NCI-H128 (cell line): ENCODE data around the gene PLA2G2D.
A peak's percentile ranks its signal among the peaks of the same experiment; 100 is the strongest.

Source experiments
- DNase-seq: peaks from one replicate; lab custom pipeline; 2025; ENCODE audit not compliant: unreplicated experiment; lab: John Stamatoyannopoulos, UW

Gene PLA2G2D, protein sequence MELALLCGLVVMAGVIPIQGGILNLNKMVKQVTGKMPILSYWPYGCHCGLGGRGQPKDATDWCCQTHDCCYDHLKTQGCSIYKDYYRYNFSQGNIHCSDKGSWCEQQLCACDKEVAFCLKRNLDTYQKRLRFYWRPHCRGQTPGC

DNA sequence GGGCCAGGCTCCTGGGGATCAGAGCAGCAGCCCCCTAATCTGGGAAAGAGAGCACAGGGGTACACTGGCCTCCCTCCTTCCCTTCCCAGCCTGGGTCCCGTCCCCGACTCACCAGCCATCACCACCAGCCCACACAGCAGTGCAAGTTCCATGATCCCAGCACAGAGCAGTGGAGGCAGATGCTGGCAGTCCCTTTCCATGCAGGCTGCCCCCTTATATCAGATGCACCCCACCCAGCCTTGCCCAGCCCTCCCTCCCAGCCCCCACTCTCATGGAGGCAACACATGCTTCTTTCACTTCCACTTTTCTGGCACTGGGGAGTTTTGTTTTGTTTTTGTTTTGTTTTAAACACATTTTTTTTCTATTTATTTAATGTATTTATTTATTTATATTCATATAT lies at the start of gene PLA2G2D:
Gene PLA2G2D (minus strand): TSS at position 190 of the 400 bp plus-strand sequence. CDS start 38 bp downstream, at position 152.
- DNase-seq, result no peak

DNA sequence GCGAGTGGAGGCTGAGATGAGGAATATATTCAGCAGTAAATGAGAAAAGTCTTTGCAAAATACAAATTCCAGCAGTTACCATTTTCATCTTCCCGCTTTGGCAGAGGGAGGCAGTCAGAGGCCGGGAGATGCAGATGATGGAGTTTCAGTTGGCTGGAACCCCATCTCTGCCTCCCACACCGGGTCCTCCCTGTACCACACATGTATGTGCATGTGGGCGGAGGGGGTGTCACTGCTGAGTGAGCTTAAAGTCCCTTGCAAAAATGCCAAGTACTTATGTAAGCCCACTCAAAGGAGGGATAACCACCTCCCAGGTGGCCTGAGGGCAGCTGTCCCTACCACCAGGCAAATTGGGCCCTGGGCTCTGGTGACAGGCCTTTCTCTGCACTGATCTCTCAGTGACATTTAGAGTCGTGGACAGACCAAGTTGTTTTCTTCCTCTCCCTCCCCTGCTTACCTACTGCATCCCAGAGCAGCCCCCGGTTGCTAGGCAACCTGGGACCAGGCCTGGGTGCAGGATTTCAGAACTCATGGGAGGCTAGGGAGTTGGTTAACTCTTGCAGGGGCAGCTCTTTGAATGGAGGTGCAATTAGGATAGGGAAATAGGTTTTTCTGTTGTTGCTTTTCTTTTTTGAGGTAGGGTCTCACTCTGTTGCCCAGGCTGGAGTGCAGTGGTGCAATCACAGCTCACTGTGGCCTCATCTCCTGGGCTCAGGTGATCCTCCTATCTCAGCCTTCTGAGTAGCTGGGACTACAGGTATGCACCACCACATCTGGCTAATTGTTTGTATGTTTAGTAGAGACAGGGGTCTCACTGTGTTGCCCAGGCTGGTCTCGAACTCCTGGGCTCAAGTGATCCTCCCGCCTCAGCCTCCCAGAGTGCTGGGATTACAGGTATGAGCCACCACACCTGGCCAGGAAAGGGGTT lies 49.5 kb upstream of the PLA2G2D start:
- no peak for DNase-seq

DNA sequence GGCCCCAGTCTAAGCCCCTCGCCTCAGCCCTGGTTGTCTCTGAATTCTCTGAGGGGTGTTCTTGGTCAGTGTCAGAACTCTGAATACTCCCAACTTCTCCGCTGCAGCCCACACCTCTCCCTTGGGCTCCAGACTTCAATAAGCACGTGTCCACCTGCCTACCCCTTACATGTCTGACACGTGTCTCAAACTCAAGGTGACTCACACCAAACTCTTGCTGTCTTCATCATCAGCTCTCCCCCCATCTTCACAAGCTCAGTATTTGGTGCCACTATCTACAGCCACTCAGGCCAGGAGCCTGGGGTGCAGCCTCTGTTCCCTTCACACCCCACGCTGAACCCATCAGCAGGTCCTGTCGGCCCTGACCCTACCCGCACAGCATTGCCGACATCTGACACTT lies 47.8 kb upstream of the PLA2G2D start:
- DNase-seq, result no peak

DNA sequence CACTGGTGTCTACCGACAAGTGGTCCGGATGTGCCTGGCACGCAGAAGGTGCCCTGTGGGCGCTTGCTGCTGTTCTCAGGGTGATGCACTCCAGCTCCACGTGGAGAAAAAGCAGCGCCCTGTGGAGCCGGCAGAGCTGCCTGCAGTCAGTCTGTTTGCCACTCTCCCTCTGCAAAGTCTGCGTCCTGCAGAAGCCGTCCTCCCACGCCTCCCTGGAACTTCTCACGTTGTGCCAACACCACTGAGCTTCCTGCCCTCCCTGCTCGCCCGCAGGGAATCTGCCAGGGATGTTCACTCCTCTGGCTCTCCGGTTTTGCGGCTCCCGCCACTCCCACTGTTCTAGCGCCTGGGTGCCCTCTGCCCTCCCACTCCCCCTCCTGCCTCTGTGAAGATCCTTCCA lies 46.7 kb upstream of the PLA2G2D start:
- DNase-seq, result no peak

DNA sequence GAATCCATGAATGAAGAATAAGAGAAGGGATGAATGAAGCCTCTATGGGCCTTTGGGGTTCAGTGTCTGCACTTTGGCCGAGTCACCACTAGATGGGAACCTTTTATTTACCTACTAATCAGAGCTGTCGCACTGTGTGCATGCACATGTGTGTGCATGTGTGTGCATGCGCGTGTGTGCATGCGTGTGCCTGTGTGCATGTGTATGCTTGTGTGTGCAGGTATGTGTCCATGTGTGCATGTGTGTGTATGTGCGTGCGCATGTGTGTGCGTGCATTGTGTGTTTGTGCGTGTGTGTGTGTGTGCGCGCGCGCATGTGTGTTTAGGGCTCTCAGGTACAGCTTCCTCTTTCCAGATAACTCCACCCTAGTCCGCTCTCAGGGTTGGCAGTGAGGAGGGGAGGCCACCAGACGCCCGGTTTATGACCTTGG lies 46.2 kb upstream of the PLA2G2D start:
- DNase-seq, result no peak

DNA sequence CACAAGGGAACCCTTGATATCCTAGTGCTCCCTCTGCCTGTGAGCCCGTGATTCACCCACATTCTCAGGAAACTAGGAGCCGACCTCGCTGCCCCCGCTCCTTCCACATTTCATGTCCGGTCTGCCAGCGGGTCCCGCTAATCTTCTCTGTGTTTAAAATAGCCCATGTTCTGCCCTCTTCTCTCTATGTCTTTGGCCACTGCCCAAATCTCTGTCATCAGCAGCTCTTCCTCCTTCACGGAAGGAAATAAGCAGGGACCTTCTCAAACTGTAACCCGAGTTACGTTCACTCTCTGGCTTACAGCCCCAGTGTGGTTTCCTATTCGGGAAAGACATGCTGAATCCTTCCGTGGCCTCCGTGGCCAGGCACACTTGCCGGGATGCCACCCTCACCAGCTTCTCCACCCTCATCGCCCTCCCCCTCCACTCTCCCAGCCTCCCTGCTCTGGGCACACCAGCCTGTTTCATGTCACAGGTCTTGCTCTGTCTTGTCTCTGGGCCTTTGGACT lies 45.4 kb upstream of the PLA2G2D start:
- no peak for DNase-seq

DNA sequence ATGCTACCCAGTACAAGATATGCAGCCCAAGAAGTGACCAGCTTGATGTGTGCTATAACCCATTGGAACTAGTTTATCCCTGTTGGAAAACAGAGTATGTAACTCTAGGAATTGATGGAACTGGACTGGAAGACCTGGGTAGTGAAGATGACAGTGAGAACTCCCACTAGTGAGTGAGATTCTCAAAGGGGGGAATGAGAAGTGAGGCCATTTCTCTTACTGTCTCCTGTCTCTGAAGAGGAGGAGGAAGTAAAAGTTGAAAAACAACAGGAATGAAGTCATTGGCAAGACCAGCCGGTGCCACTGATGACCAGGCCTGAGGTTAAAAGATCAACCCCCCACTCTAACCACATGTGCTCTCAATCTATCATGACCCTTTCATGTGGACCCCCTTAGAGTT lies 40.7 kb upstream of the PLA2G2D start:
- no peak for DNase-seq

DNA sequence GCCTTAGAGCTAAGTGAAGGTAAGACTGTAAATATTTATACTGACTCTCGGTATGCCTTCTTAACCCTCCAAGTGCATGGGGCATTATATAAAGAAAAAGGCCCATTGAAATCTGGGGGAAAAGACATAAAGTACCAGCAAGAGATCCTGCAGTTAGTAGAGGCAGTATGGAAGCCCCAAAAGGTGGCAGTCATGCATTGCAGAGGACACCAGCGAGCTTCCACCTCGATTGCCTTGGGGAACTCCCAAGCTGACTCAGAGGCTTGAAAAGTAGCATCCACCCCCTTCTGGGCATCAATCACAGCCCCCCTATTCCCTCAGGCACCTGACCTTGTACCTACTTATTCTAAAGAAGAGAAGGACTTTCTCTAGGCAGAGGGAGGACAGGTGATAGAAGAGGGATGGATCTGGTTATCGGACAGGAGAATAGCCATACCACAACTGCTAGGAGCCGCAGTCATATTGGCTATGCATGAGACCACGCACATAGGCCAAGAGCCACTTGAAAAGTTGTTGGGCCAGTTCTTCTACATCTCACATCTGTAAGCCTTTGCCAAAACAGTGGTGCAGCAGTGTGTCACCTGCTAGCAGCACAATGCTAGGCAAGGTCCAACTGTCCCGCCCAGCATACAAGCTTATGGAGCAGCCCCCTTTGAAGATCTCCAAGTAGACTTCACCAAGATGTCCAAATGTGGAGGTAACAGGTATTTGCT lies 39.2 kb upstream of the PLA2G2D start:
- no peak for DNase-seq

DNA sequence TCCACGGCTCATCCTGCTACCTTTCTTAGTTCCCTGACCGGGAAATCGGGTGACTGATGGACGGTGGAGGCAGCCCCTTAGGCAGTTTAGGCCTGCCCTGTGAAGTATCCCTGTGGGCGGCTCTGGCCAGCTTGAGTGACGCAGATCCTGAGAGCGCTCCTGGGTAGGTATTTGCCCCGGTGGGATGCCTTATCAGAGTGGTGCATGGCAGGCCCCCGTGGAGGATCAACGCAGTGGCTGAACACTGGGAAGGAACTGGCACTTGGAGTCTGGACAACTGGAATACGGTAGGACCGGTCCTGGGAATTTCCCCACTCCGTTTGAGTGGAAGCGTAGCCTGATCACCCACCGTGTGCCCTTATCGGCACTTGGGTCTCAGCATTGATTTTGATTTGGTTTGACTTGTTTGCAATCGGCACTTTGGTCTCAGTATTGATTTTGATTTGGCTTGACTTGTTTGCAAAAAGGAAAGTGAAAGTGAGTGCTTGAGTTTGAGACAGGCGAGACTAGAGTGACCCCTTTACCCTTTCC lies 35.0 kb upstream of the PLA2G2D start:
- no peak for DNase-seq

DNA sequence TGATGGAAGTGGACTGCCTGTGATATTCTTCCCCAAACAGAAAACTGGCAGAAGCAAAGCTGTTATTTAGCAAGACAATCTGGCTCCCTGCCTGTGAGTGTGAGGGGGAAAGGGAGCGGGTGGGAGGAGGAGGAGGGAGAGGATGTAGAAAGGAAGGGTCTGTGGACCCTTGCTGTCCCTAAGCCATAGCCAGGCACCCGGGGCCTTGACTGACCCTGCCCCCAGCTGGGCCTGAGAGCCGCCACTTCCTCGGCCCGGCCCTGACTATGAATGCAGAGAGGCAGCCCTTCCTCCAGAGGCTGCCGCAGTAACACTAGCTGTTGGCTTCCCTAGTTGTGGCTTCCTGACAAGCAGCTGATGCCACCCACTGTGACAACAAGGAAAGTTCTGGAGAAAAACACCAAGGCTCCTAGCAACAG lies 33.7 kb upstream of the PLA2G2D start:
- DNase-seq, result no peak

DNA sequence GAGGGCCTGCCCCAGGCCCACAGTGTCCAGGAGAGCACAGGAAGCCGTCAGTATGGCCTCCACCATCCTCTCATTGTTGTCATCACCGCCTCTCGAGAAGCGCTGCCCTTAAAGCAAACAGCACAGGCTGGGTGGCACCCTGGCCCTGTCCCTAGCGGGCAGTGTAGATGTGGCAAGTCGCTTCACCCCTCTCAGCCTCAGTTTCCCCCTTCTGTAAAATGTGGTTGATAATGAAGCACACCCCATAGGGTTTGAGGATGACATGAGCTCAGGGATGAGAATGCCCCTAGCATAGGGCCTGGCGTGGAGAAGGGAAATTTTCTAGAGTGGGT lies 33.2 kb upstream of the PLA2G2D start:
- no peak for DNase-seq

DNA sequence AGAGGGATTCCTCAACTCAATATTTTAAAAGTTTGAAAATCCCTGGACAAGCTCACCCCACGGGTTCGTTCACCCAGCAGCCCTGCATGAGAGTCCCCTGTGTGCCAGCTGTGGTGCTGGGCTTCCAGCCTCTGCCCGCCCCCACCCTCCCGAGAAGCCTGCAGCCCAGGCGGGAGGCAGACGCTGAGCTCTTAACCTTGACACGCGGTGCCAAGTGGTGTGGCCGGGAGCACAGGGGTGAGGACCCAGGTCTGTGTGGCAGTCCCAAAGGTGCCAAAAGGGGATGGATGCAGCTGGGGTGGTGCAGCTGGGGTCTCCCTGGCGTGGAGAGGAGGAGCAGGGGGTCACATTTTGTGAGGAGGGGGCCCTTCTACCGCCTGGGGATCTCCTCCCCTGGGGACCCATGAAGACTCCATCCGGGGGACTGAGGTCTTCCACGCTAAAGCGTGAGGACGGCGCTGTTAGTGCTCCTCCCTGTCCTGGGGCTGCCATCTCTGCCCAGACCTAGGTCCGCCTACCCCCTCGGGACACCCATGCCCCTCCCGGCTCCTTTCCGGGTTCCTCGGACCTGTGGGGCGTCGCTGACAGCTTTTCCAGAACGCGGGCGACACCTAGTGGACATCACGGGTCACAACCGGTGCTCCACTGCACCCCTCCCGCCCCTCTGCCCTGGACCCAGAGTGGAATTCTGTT lies 32.7 kb upstream of the PLA2G2D start:
- peak; percentile 36 for DNase-seq

DNA sequence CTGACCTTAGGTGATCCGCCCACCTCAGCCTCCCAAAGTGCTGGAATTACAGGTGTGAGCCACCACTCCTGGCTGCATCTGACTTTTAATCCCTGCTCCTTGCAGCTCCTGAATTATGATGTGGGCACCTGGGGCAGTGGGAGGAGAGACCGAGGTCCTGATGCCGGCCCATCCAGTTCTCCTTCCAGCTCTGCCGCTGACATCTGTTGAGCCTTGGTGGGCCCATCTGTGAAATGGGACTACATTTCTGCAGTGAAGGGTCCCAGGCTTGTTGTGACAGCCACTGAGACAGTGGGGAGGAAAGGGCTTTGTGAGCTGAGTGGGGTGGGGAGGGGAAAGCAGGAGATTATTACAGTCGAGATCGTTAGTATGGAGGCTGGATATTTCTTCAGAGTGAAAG lies 31.6 kb upstream of the PLA2G2D start:
- no peak for DNase-seq

DNA sequence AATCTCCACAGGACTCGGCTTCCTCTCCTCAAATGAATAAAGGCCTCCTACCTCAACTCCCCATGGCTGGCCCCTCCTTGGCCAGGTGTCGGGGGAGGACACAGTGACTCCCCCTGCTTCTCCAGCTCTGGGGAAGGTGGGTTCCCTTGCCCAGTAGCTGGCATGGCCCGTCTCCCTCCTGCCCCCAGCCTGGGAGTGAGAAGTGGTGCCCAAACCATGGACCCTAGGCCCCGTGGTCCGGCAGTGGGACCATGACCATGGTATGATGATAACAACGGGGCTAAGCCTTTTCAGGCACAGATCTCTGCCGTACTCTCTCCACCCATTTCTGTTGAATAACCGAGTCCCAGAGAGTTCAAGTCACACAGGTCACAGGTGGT lies 31.0 kb upstream of the PLA2G2D start:
- no peak for DNase-seq

DNA sequence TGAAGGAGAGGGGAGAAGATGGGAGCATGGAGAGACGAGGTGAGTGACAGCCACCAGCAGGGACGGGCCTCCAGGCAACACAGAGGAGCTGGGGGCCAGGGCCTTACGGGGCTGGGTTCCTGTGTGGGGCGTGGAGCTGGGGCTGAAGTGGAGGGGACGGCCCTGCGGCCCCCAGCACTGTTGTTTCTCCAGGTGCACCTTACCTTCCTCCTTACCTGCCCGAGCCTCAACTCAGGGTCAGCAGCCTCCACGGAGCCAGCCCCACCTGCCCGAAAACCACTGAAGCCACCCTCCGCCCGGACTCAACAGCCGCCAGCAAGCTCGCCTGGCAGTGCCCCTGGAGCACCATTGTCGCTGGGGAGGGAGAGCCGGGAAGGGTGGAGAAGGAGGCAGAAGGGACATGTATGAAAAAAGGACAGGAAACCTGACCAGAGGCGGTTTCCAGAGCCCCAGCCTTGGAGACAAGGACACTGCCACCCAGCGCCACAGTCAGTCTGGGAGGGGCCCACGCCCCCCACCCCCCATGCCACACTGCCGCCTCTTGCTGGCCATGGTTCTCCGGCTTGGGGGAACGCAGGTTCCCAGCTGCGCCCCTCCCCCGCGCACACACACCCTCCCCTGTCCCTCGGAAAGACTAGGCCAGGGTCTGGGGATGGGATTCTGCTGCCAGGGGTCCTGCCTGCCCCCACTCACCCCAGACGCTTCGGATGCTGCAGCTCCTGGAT lies 30.4 kb upstream of the PLA2G2D start:
- DNase-seq, result no peak

DNA sequence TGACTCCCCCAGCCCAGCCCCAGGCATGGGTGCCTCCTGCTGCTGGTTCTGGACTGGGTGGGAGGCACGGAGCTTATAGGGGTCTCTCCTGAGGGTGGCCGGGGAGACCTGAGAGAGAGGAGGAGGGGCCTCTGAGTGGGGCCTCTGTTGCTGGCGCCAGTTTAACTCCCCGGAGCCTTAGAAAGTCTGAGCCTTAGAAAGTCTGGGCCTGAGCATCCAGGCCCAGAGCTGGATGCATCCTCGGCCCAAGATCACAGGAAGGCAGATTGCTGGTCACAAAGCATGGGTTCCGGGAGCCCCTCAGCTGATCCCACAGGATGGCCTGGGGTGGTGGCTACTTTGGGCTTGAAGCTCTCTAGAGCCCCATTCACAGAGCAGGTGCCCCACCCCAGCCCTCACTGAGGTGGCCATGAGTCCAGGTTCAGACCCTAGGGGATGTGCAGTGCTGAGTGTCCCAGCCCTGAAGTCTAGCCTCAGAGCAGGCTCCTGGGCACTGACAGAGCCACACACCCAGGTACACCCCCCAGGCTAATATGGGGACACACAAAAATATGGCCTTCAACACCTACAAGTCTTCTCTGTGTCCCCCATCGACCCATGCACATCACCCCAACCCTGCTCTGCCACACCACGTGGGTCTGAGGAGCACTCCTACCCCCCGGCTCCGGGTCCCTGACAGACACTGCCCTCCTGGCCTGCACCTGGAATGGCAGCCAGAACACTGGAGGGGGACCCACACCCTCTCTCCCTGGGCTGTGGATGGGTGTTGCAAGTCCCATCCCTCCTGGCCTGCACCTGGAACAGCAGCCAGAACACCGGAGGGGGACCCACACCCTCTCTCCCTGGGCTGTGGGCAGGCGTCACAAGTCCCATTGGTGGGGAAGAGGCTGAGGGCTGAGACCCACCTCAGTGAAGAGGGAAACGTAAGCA lies 29.5 kb upstream of the PLA2G2D start:
- no peak for DNase-seq

DNA sequence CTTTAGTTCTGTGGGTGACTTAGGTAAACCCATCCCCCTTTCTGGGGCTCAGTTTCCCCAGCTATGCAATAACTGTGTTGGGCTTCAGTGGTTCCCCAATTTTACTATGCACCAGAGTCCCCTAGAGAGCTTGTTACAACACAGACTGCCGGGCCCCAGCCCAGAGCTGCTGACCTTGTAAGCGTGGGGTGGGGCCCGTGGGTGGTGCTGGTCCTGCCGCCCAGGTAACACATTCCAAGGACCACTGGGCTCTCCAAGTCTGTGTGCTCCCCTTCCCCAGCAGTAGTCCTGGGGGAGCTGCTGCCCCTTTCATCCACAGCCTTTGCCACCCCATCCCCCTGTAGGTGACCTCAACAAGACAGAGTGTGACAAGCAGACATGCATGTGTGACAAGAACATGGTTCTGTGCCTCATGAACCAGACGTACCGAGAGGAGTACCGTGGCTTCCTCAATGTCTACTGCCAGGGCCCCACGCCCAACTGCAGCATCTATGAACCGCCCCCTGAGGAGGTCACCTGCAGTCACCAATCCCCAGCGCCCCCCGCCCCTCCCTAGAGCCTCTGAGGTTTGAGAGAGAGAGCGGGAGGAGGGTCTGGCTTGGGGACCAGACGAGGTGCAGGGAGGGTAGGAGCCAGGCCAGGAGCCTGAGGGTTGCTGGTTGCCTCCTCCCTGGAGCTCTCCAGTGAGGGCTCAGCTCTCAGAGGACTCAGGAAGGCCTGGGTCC lies 28.7 kb upstream of the PLA2G2D start:
- DNase-seq, result no peak

DNA sequence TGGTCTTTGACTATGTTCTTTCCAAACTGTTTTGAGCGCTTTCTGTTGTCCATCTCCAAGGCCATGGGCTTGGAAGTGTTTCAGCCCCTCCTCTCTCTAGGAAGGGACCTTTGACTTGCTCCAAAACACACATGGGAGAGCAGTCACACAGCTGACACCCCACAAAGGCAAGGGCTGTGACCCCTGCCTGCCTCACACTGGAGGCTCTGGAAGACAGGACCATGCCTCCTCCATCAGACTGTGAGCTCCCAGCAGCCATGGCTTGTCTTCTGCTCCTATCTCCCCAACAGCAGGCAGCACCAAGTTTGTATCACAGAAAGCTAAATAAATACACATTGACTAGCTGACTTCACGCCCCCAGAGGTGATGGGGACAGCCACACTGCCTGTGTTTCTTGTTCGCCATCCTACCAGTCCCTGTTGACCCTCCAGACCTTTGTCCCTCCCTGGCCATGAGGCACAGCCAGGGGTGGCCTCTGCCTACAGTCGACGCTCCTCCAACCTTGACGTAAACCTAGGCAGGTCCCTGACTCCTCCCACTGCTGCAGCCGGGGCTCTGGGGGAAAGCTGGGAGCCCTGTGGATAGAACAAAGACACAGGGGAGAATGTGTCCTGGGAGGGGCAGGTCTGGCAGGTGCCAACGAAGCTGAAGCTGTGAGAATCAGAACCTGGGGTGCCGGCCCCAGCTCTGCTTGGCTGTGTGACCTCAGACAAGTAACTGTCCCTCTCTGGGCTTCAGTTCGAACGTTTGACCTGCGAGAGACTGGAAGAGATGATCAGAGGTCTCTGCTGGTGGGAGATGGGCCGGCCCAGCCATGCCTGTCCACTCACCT lies 24.6 kb upstream of the PLA2G2D start:
- no peak for DNase-seq
